ENCODE measurements around the gene DNAJC3.

The DNAJC3 gene

GRCh38 chr13:95643936-95644598 is 32.9 kb upstream of the DNAJC3 start:
- Histone ChIP-seq H3K27me3 (replicated peaks; ENCODE audit: control insufficient read depth, insufficient read depth, low read length) (no peaks in the 10 kb centered on the region), H3K36me3 (ENCODE audit: control insufficient read depth, insufficient read depth, low read length) (no peaks in the 10 kb centered on the region), H3K4me3 (replicated peaks; ENCODE audit: low read depth, low read length) (peak overlapping the region; percentile 67)
- no peak for TF ChIP-seq CTCF (IDR thresholded peaks at IDR 0.05; ENCODE audit: insufficient read depth, low read length, poor library complexity, severe bottlenecking)
- peak; percentile 36 for DNase-seq (ENCODE audit: extremely low read depth, insufficient read length)

GRCh38 chr13:95644601-95645052 is 32.3 kb upstream of the DNAJC3 start, which contains the start of gene DZIP1:
Gene DZIP1, minus strand, starts transcription at chr13:95644706. Its CDS starts 2,677 bp downstream, at chr13:95642029.
- no peaks in the 10 kb centered on the region for H3K36me3 ChIP-seq (ENCODE audit: control insufficient read depth, insufficient read depth, low read length)
- peak within 1 kb of the TSS; percentile 67 for H3K4me3 ChIP-seq (replicated peaks; ENCODE audit: low read depth, low read length)
- no peak for TF ChIP-seq CTCF (IDR thresholded peaks at IDR 0.05; ENCODE audit: insufficient read depth, low read length, poor library complexity, severe bottlenecking)
- H3K27me3 ChIP-seq (replicated peaks; ENCODE audit: control insufficient read depth, insufficient read depth, low read length), result no peaks in the 10 kb centered on the region
- DNase-seq (ENCODE audit: extremely low read depth, insufficient read length), result peak; percentile 41

GRCh38 chr13:95647321-95647720 is 29.6 kb upstream of the DNAJC3 start:
- TF ChIP-seq CTCF (IDR thresholded peaks at IDR 0.05; ENCODE audit: insufficient read depth, low read length, poor library complexity, severe bottlenecking), result no peak
- H3K36me3 ChIP-seq (ENCODE audit: control insufficient read depth, insufficient read depth, low read length), result no peaks in the 10 kb centered on the region
- DNase-seq (ENCODE audit: extremely low read depth, insufficient read length), result no peak
- H3K4me3 ChIP-seq (replicated peaks; ENCODE audit: low read depth, low read length), result no peak overlapping the region
- no peaks in the 10 kb centered on the region for H3K27me3 ChIP-seq (replicated peaks; ENCODE audit: control insufficient read depth, insufficient read depth, low read length)

GRCh38 chr13:95650696-95651095 is 26.2 kb upstream of the DNAJC3 start:
- H3K36me3 ChIP-seq (ENCODE audit: control insufficient read depth, insufficient read depth, low read length), result no peaks in the 10 kb centered on the region
- TF ChIP-seq CTCF (IDR thresholded peaks at IDR 0.05; ENCODE audit: insufficient read depth, low read length, poor library complexity, severe bottlenecking), result no peak
- no peaks in the 10 kb centered on the region for H3K27me3 ChIP-seq (replicated peaks; ENCODE audit: control insufficient read depth, insufficient read depth, low read length)
- no peak overlapping the region for H3K4me3 ChIP-seq (replicated peaks; ENCODE audit: low read depth, low read length)
- DNase-seq (ENCODE audit: extremely low read depth, insufficient read length), result no peak

- H3K27me3 ChIP-seq (replicated peaks; ENCODE audit: control insufficient read depth, insufficient read depth, low read length), result no peaks in the 10 kb centered on the region
- H3K4me3 ChIP-seq (replicated peaks; ENCODE audit: low read depth, low read length), result no peak overlapping the region
- no peaks in the 10 kb centered on the region for H3K36me3 ChIP-seq (ENCODE audit: control insufficient read depth, insufficient read depth, low read length)
- no peak for TF ChIP-seq CTCF (IDR thresholded peaks at IDR 0.05; ENCODE audit: insufficient read depth, low read length, poor library complexity, severe bottlenecking)
- DNase-seq (ENCODE audit: extremely low read depth, insufficient read length), result no peak
Observed at GRCh38 chr13:95652244-95652764, 24.6 kb upstream of the DNAJC3 start.

Data from GM06990 (cell line).